HG03066 (cell line): ENCODE results near the gene ASXL3.

ENCODE experiments used
- ATAC-seq: cut with Tn5 transposase; IDR thresholded peaks from one replicate; pipeline ENCODE4 v1.9.1; 2021; ENCODE audit warnings: low read depth; ENCODE audit not compliant: unreplicated experiment

ASXL3 gene

DNA sequence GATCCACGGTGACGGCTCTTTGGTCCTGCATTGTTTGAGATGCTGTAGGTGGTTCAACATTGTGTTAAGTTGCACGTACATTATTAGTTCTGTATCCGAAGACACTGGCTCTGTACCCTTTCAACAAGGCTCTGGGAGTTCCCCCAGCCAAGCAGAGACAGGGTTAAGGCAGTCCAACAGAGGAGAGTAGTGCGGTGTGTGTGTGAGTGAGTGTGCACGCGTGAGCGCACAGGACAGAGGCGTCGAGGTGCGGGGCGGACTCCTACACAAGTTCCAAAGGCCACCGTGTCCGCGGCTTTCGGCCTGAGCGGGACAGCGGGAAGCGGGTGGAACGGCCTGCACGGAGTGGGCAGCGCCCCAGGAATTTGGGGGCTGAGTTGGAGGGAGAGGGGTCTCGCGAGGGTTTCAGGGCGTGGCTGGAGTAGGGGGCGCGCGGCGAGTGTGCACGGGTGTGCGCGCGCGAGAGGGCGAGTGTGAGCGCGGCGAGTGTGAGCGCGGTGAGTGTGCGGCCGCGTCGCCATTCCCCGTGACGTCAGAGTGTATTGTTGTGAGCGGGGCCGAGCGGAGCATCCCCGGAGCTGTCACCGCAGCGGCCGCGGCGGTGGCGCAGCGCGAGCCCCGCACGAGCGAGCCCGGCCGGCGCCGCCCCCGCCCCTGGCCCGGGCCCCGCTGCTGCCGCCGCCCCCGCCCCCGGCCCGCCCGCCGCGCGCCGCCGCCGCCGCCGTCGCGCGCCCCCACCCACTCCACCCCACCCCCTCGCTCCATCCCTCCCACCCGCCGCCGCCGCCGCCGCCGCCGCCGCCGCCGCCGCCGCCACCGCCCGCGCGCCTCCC, at the start of gene ASXL3:
TSS of gene ASXL3 (plus strand) at position 535 of the 833 bp plus-strand sequence. CDS start 413 bp downstream, outside the sequence.
- ATAC-seq: no peak

DNA sequence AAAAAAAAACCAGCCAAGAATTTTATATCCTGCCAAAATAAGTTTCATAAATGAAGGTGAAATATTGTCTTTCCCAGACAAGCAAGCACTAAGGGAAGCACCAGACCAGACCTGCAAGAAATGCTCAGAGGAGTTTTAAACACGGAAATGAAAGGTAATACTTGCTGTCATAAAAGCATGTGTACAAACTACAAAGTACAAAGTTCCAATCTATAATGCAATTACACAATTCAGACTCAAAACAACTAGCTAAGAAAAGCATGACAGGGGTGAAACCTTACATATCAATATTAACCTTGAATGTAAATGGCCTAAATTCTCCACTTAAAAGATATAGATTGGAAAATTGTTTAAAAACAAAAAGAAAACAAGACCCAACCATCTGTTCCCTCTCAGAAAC, 45.0 kb upstream of the ASXL3 start:
- ATAC-seq: no peak

DNA sequence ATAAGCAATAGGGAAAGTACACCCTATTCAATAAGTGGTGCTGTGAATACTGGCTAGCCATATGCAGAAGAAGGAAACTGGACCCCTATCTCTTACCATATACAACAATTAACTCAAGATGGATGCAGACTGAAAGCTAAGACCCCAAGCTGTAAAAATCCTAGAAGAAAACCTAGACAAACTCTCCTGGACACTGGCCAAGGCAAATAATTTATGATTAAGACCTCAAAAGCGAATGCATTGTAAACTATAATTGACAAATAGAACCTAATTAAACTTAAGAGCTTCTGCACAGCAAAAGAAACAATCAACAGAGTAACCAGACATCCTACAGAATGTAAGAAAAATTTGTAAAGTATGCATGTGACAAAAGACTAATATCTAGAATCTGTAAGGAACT, 41.1 kb upstream of the ASXL3 start:
- ATAC-seq: no peak

DNA sequence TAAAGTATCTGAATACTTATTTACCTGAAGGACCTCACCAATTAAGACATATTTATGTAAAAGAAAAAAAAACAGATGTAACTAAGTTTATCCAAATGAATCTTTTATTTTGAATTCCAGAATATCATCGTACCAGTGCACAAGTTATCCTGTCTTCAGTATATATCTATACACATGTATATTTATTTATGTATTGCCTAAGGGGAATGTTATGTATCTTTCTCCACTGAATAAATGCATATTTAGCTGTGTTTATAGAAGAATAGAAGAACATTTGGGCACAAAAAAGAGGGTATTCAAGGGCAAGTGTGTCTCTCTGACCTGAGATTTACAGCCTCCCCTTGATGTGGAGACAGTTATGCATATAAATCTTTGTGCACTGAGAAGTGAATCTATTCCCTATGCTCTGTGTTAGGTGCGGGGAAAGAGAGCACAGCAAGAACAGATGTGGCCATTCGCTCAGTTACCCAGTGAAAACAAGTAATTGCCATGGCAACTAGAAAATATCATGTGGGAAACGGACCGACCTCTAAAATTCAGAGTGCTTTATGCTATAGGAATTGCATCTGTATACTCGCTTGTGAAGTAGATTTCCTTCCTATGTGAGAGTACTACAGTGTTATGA, 39.5 kb upstream of the ASXL3 start:
- no peak for ATAC-seq

DNA sequence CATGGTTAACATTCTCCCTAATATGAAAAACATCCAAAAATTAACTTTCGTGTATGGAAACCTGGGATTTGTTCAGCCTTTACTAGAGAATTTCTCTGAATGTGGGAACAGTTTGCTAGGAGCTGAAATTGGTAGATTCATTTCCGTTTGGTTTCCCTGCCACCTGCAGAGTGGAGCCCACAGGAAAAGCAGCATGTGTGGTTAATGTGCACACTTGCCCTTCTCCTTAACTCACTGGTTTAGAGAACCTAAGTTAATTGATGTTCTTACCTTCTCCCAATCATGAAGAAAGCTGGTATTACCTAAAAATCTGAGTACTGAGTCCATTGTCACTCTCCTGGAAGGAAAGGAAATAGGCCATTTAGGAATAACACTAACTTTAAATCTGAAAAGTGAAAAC, 37.6 kb upstream of the ASXL3 start:
- ATAC-seq: no peak

DNA sequence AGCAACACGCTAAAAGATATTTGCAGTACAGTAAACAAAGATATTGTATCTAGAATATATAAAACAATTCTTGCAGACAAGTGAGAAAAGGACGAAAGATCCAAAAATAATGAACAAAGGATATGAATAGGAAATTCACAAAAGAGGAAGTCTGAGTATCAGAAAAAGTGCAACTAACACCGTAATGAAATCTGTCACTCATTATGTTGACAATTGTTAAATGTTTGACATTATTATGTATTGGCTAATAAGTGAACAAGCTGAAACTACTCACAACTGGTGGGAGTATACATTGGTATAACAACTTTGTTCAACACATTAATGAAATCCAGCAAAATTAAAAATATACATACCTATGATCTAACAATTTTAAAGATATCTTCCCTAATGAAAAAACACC, 36.7 kb upstream of the ASXL3 start:
- no peak for ATAC-seq

DNA sequence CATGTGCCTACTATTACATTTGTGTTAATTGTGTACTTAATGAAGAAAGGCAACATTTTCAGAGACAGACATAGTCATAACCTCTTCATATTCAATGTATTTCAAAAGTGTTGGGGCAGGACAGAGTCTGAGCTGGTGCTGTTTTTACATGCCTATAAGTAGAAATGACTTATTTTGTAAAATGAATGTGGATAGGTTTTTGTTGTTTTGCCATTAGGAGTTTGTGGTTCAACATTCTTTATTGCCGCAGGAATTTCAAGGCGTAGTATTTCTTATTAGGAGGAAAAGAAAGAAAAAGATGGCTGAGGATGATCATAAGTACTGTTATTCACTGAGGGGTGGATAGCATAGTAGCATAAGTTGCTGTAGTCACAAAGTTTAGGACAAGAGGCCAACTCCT, 21.2 kb upstream of the ASXL3 start:
- ATAC-seq: no peak

DNA sequence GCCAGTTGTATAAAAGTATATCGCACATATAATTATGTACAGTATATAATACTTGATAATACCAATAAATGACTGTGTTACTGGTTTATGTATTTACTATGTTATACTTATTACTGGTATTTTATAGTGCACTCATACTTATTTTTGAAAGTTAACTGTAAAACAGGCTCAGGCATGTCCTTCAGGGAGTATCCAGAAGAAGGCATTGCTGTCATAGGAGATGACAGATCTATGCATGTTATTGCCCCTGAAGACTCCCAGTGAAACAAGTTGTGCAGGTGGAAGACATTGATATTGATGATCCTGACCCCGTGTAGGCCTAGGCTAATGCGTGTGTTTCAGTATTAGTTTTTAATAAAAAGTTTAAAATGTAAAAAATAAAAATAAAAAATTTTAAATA, 20.3 kb upstream of the ASXL3 start:
- ATAC-seq: no peak

DNA sequence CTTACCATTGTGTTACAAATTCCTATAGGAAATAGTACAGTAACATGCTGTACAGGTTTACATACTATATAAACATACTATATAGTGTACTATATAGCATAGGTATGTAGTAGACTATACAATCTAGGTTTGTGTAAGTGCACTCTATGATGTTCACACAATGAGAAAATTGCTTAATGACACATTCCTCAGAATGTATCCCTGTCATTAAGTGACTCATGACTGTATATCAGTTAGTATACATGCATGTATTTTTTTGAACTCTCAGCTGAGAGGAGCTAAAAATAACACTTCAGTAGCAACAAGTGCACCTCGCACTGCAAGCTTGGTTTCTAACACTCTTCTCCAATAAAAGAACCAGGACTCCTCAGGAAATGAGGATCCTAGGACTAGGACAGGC, 19.5 kb upstream of the ASXL3 start:
- ATAC-seq: no peak

DNA sequence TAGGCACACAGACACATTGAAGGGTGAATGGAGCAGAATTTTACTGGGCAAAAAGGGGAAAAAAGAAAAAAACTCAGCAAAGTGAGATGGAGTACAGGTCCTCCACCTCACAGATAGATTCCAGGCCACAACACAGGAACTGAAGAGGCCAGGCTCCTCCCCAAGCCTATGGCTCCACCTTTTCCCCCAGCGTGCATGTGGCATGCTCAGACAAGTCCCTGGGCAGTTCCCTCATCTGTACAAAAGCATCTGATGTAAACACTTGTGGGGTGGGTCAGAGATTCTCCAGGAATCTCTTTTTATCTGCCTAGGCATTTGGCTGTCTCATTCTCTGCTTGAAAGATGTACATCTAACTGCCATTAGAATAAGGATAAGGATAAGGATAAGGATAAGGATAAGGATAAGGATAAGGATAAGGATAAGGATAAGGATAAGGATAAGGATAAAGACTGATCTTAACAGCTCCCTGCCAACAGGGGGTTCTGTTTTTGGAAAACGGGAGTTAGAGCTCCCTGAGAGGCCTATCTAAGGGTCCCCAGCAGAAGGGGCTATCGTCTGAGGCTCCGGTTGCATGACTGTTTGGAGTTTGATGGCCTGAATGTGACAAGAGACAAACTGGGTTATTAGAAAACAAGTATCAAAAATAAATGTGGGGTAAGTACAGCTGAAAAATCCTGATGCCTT, 17.2 kb upstream of the ASXL3 start:
- no peak for ATAC-seq

DNA sequence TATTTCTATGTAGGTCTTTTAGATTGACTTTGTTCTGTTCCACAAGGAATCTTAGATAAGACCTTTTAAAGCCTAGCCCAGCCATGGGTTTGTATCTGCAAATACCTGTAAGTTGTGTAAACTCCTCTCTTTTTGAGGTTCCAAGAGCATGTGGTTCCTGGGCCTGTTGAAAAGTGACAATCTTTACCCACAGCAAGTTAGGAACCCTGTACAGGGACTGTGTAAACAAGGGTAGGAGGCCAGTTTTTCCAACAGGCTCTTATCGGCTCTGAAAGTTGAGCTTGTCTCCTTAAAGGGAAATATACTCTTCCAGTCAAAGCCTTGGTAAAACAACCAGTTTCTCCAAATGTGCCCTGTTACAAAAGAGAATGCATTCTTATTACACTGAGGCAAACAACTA, 15.3 kb upstream of the ASXL3 start:
- ATAC-seq: no peak

DNA sequence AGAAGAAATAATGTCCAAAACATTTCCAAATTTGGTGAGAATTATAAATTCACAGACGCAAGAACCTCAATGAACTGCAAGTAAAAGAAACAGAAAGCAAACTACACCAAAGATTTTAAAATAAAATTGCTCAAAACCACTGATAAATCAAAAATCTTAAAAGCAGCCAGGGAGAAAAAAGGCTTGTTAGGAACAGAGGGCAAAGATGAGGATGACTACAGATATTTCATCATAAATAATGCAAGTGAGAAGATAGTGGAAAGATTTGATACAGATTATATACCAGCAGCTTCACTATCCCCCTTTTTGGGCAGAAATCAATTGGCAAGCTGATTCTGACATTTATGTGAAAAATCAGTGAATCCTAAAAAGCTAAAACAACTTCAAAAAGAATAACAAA, 10.3 kb upstream of the ASXL3 start:
- ATAC-seq: no peak

DNA sequence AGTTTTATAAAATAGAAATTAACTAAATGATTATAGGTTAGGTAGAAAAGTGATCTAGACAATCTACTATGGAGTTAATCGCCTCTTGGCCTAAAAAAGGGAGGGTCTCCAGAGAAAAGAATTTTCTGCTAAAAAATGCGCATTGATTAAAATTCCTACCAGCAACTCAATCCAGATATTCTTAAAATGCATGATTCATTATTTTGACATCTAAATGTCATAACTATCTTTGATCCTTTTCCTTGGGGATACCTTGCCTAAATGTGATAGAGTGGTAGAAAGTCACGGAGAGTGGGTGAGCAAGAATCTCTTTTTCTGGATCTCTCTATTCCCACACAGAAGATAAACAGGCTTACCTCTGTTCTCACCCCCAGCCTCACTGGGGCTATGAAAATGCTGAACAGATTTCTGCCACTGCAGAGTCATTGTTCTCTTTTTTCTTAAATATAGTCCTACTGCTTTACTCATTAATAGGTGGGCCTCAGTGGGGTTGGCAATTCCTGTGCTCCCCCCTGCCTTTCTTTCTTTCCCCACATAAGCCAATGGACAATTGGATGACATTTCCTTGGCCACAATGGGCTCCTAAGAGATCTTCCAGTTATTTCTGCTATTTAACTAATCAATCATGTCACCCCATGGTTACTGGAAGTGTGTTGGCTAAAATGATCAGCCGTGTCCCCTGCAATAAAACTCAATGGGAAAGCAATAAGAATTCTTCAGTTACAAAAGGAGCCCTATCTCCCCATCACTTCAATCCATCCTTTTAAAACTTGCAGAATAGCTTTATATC, 5.8 kb upstream of the ASXL3 start:
- no peak for ATAC-seq

DNA sequence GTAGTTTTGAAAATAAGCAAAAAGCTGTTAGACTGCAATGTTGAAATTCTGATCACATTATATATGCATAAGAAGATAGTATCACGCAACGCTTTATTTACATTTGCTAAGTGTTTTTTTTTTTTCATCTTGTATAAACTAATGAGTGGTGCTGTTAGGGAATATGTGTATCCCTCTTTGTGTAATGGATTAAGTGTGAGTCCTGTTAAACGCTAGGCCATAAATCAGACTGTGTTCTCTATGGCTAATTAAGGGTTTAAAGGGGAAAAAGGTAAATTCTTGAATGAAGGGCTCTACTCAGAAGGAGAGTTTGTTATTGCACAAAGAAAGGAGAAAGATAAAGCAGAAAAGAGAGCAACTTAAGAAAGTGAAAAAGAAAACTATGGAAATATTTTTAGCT, 4.8 kb upstream of the ASXL3 start:
- ATAC-seq: no peak

DNA sequence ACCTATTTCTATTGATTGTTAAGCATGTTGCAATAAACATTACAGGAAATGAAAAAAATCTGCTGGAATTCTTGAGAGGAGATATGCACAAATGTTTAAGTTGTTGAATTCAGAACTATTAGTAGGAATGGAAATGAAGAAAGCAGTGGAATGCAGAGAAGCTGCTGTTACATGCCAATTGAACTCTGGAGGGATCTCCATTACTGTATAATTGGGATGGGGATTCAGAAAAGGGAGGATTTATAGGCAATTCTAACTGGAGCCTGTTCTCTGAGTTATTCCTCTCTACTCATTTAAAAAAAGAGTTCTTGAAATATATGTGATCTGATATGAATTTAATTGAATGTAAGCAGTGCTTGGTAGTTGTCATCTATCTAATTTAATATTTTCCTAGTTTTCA, 2.6 kb upstream of the ASXL3 start:
- no peak for ATAC-seq

DNA sequence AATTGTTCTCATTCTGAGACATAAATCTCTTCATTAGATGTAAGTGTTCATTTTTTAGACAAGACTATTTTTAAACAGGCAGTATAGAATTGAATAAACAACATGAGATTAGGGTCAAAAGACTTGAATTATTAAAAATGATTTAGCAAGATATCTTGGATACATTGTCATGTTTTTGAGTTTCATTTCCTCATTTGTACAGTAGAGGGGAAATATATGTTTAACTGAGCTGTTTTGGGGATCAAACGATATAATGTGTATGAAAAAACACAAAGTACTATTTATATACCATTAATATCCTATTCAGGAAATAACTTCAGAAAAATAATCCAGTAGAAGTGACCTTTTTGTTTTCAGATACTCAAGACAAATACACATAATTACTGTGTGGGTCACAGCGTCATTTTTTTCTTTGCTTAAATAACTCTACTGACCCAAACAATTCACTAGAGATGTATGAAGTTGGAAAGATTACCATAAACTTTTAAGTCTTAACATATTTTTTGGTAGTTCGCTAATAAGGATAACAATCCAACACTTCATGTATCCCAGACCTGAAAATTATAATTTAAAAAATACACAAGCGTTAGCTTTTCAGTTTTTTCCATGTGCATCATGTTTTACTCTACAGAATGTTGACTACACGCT, 896 bp upstream of the ASXL3 start:
- no peak for ATAC-seq

DNA sequence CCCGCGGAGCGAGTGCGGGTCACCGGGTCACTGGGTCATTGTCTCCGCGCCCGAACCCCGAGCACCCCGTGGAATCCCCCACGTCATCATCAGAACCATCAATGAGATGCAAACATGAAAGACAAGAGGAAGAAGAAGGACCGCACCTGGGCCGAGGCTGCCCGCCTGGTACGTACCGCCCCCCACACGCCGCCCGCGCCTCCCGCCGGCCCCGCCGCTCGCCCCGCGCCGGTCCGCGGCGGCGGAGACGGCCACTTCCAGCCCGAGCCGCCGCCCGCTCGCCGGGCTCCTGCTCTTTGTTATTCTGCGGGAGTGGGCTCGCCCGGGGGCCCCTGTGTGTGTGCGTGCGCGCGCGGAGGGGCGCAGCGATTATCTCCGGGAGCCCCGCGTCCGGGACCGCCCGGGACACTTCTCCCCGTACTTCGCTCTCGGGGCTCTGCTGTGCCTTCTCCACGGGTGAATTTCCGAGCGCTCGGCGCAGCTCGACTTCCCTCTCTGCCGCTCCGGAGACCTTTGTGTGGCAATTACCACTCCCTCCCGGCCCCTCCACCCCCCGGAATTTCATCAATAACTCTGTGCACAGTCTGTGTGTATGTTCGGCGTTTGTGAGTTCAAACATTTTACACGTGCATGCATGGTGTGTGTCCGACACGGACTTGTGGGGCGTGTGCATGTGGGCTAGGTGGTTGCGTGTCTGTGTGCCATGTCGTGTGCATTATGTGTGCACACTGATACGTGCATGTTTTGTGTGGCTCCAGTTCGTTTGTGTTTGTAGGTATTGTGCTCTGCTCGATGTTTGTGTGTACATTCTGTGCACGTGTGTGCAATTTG, 714 bp downstream of the ASXL3 start:
- no peak for ATAC-seq

DNA sequence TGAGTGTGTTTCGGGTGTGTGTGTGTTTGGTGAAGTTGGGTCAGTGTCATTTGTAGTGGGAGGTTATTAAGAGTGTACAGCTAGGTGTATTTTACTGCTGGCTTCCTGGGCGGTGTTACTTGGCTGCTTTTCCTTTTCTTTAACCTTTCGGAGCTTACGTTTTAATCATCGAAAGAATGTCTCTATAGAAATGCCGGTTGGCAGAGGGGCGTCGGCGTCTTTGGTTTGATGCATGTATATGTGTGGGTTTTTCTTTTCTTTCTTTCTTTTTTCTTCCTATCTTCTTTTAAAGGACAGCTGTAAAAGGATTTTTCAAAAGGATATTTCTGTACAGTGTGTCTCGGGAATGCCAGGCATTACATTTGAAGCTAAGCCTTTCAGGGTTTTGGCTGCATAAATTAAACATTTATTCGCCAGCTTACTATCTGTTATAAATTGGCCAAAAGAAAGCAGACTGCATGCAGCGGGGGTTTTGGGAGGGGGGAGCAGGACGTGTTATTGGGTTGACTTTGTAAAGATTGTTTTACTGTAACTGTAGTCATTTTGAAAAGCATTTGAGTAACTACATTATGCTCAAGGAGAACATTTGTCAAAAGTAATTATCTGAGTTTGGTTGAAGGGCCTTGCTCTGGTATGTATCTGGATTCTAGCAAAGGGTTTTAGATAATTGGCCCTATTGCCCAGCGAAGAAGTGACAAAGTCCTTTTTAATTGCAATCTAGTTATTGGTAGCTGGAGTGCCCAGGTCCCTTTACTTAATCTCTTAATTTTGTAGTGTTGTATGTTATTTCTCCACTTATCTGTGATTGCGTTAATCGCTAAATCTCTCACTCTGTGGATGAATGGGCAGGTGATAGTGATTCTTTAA, 1.6 kb downstream of the ASXL3 start:
- ATAC-seq: no peak

DNA sequence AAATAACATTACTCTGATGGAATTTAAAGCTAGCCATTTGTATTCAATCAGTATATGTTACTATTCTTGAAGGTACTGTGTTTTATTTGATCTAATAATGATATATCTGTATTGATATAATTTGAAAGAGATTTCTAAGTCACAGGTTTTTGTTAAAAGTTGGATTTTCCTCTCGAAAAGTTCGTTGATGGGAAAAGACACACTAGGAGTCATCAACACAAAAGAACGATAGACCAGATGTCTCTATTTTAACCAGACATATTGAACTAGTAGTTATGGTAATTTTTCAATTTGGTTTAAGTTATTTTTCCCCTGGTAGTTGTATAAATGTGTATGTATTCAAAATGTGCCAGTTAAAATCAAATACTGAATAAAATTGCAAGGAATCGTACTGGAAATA, 2.5 kb downstream of the ASXL3 start:
- no peak for ATAC-seq
